HG03457 (cell line): ENCODE results near the gene AQP9.

Experiments
- ATAC-seq: cut with Tn5 transposase; IDR thresholded peaks from one replicate; pipeline ENCODE4 v1.9.1; 2021; ENCODE audit warnings: moderate number of reproducible peaks; ENCODE audit not compliant: unreplicated experiment

The AQP9 gene

DNA sequence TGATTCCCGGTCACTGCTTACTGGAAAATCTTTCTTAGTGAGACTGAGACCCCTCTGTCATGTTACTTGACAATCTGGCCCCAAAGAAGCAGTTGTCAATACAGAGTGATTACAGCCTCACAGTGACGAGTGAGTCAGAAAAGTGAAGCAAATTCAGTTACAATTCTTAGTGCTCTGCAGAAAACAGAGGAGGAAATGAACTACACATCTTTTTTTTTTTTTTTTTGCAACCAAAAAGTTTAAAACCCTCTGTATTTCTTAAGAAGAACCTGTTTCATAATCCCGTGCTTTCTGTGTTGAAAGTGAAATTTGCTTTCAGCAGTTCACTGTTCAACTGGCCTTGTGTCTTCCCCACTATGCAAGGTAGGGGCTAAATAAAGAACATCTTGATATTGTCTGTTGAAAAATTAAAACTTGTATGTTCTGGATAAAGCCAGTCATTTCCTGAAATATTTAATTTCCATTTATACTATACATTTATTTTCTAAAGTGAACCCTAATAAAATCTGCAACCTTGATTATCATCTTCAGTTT lies 1.9 kb downstream of the AQP9 start:
- ATAC-seq = no peak

DNA sequence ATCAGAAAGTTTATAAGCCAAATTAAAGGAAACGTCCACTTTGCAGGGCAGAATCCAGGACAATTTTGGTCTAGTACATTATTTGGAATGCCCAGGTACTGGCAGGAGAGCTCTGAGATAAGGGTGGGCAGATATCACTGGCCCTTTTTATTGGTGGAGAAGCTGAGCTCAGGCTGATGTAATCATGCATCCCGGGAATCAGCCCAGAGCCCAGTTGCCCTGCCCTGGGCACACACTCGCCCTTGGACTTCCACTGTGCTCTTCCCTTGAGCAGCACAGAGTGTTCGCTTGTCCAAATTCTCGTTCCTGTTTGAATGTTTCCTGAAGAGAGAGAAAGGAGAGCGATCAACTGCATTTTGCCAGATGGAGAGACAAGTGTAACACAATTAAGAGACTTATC lies 3.7 kb downstream of the AQP9 start:
- no peak for ATAC-seq

DNA sequence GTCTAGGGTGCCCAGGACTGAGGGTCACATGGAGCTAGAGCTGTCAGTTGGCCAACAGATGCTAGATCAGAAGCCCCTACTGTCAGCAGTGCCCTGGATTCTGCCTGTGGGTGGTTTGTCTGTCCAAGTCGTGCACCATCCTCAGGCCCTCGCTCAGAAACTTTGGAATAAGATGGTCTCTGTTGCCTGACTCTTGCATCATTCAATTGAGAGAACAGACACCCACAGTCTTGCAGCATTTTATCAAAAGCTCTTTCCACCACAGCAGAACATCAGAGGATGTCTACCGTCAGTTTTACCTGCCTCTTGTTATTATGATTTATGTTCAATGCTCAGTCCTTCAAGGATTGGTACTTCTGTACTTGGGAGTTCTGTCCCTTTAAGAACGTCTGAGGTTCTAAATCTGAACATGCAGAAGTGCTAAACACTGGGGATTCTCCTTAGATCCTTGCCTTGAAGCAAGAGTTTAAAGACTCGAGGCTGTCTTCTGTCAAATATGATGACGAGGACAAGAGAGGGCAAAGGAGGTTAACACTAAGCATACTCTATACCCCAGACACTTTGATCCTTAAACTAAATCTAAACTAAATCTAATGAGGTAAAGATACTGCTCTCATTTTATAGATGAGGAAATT lies 4.8 kb downstream of the AQP9 start:
- ATAC-seq = no peak

DNA sequence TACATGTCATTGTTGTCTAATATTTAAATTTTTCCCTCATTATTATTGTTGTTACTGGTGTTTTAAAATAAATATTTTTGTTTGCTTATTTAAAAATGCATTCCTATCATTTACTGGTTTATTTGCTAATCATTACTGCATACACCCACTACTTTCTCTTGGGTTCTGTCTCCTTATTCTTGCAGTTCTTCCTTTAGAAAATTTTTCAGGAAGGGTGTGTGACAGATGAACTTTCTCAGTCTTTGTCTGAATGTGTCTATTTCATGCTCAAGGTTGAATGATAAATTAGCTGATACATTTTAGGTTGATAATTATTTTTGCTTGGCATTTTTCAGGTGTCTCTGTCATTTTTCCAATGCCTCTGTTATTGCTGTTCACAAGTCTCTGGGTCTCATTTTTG lies 7.4 kb downstream of the AQP9 start:
- ATAC-seq = no peak

DNA sequence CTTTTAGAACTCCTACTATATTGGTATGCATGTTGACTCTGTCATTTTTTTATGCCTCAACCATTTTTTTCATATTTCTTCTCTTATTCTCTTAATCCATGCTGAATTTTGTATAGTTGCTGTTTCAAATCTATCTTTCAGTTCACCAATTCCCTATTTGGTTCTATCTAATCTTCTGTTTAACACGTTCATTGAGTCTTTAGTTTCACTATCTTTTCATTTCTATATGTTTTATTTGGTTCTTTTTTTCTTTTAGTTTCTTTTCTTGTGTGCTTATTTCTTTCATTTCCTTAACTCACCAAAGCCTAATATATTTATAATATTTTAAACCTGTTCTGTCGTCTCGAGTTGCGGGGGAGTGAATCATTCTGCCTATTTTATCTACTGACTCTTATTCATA lies 8.0 kb downstream of the AQP9 start:
- no peak for ATAC-seq

DNA sequence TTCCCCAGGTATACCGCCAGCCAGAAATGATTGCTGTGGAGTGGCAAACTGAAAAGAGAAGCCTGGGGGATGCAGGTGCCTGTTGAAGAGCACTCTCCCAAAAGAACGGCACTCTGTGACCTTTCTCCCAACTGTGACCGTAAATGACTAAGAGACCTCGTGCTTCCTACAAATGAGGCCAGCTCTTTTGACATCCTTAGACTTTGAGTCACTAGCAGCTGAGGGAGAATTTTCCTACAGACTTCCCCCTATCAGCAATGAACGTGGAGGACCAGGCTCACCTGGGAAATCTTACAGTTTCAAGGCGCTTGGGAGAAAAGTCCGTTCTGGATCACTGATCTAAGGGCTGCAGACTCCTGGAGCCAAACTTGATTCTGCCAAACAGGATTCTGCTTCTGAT lies 8.6 kb downstream of the AQP9 start:
- no peak for ATAC-seq

DNA sequence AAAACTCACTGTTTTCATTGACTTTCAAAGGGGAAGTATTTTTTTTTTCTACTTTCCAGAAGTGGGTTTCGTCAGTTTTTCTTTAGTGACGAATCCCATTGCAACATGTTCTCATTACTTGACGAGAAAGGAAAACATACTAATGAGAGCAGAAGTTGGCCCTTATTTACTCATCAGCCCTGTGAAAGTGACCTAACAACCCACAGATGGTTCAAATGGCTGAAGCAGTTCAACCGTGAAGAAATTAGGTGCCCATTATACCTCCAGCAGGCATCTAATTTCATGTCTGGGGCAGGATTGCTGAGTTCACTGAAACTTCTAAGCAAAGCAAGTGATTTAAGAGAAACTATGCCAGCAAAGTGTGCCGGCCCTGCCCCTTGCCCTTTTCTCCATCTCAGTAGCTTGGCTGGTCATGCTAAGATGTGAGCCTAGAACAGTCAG lies 9.0 kb downstream of the AQP9 start:
- no peak for ATAC-seq

GRCh38 chr15:58148120-58148519 lies 9.9 kb downstream of the AQP9 start:
- ATAC-seq = no peak

DNA sequence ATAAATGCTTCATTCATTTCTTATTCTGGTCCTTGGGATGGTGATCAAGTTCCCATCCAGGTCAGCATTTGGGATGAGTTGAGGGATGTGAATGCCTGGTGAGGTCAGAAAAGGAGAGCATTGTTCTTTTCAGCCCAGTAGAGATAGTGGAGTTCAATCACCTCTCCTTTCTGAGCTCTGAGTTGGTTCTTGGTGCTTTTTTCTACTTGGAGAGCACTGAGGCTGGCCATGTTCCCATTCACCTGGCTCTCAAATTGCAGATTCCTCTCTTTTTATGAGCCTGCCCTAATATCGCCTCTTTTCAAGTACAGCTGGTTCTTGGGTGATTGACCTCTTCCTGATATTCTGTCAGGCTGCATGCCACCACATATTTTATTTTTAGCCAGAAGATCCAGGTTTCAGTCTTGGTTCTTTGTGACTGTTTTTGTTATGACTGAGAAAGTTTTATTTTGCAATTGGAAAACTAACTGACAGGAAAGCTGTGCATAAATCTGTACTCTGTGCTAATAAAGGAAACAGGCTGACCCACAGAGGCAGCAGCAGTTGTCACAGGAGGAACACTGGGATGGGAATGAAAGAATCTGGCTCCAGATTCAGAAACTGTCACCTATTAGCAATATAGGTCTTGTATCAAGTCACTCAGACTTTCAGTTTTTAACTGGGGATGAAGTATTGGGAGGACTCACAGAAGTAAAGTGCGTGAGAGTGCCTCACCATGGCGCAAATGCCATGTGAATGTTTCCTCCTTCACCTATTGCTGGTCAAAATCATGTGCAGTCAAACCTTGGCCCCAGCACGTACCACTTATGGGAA lies 10.7 kb downstream of the AQP9 start:
- no peak for ATAC-seq

DNA sequence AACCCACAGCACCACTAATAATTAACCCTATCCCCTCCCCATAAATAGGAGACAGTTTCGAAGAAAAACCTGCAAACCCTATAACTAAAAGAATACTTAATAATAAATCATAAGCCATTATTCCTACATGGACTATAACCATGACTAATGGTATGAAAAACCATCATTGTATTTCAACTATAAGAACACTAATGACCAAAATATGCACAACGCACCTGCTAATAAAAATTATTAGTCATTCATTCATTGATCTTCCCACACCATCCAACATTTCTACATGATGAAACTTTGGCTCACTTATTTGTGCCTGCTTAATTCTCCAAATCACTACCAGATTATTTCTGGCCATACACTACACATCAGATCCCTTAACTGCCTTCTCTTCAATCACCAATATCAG lies 16.6 kb downstream of the AQP9 start:
- no peak for ATAC-seq

- ATAC-seq = no peak
Measured at GRCh38 chr15:58159827-58160386, 21.7 kb downstream of the AQP9 start.

DNA sequence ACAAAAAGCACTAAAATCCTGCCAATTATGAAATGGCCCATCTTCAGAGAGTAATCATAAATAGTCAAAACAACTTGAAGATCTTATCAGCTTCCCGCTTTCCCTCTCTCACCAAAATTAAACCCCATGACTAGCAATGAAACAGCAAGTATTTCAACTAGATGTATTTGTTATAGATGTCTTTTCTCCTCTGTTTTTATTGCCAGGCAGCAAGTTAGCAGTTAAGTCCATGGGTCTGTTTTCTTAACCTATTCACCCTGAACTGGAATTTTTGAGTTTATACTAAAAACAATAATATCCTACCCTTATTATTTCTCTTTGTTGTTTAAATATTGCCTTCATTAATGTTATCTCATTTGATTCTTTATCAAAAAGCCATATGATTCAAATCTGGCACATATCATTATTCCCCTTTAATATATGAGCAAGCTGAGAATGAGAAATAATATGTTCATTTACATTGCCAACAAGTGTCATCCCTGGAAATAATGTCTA lies 23.3 kb downstream of the AQP9 start:
- ATAC-seq = no peak

DNA sequence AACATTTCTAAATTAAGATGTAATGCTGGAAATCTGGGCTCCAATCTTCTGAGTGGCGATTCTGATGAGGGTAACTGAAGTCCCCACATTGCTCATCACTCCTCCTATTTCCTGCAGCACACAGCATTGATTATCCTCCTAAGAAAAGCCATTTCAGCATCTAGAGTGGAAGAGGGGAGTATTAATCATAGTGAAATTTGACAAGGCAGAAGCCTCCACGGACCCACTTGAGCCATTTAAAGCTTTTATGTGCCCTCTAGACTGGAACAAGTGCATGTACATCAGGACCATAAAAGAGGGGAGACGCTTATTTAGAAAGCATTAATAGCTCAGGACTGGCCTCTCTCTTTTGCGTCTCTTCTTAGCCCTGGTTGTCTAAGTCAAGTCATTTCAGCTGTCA lies 25.8 kb downstream of the AQP9 start:
- no peak for ATAC-seq

DNA sequence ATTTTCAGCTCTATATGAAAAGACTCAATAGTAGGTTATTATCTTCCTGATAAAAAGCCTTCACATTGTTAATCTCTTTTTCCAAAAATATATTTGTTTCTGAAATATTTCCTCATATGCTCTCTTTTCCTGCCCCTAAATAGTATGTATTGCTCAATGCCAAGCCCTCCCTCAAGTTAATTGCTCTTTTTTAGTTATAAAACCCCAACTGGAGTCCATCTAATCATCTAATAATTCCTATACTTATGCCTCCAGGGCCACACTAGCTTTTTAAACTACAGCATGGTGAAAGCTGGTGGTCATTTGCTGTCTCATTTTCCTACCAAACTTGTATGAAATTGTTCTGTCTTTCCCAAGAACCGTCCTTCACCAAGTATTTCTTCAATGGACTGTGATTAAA lies 26.7 kb downstream of the AQP9 start:
- ATAC-seq = no peak

GRCh38 chr15:58165661-58166060 lies 27.5 kb downstream of the AQP9 start:
- no peak for ATAC-seq

DNA sequence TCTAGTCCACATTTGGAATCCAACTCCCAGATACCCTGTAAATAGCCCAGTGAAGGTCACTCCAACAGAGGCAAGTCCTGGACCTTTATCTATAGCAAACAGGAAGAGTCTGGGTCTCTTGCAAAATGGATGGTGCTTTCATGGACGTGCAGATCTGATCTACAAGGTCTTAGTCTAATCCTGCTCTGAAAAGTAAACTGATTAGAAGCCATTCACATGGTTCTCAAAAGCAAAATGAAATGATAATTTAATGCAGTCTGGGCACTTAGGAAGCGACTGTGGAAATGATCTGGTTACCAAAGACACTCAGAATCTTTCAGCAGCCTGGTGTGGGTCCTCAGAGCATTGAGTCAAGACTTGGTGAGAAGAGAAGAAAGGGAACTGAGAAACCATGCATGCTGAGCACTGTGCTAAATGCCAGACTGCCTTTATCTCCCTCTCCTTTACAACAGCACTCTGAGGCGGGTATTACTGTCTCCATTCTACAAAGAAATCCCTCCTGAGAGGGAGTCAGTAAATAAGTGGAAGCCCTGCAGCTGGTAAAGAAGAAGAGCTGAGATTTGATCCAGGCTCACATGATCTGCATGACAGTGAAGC lies 29.0 kb downstream of the AQP9 start:
- ATAC-seq = no peak

- no peak for ATAC-seq
Measured at GRCh38 chr15:58169934-58170333, 31.8 kb downstream of the AQP9 start.

- no peak for ATAC-seq
Measured at GRCh38 chr15:58171476-58172061, 33.4 kb downstream of the AQP9 start.

DNA sequence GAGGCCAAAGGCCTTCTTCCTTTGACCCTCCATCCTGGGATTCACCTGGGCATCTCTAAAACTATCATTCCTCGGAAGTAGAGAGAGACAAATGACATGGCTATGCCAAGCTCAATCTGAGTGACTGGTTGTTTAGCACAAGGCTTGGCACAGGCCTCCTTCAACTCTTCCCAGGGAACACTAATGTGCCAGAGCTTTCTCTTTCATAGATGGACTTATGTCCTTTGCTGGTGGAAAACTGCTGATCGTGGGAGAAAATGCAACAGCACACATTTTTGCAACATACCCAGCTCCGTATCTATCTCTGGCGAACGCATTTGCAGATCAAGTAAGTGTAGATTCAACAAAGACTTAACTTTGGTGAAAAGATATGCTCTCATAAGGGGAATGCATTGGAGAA lies 36.5 kb downstream of the AQP9 start:
- ATAC-seq = no peak

GRCh38 chr15:58175955-58176354 lies 37.8 kb downstream of the AQP9 start:
- ATAC-seq = no peak

GRCh38 chr15:58178668-58179067 lies 40.5 kb downstream of the AQP9 start:
- no peak for ATAC-seq
